ENCODE results near the gene PRIMA1.

DNA sequence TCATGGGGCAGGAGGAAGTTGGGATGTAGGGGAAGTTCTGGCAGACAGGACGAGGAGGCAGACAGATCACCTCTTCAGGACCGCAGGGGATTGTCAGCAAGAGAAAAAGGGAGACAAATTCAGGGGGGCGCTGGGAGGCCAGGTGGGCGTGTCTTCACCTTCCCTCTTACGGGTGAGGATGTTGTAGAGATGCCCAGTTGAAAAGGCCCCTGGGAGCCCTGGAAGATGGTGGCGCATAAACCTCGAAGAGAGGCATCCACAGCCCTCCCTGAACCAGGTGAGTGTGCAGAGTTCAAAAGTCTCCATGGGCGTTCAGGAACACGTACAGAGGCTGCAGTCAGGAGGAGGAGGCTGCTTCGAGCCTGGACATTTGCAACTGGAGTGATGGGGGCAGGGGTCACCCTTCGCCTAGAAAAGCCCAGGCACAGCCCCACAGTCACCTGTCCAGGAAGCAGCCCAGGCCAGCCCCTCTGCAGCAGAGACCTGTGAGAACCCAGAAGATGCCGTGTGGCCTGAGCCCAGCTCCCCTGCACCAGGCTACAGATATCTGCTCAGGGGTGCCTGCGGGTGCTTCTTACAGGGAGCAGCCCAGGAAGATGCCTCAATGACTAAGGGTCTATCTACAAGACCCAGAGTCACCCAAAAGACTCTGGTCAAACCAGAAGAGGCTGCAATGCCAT, 74.4 kb downstream of the PRIMA1 start:
- no peak for TF ChIP-seq POLR2A (IDR thresholded peaks at IDR 0.05)
- TF ChIP-seq, protein P1, sequence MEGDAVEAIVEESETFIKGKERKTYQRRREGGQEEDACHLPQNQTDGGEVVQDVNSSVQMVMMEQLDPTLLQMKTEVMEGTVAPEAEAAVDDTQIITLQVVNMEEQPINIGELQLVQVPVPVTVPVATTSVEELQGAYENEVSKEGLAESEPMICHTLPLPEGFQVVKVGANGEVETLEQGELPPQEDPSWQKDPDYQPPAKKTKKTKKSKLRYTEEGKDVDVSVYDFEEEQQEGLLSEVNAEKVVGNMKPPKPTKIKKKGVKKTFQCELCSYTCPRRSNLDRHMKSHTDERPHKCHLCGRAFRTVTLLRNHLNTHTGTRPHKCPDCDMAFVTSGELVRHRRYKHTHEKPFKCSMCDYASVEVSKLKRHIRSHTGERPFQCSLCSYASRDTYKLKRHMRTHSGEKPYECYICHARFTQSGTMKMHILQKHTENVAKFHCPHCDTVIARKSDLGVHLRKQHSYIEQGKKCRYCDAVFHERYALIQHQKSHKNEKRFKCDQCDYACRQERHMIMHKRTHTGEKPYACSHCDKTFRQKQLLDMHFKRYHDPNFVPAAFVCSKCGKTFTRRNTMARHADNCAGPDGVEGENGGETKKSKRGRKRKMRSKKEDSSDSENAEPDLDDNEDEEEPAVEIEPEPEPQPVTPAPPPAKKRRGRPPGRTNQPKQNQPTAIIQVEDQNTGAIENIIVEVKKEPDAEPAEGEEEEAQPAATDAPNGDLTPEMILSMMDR (IDR thresholded peaks at IDR 0.05), result no peak
- no peak for TF ChIP-seq EP300 (IDR thresholded peaks at IDR 0.05)

Data from tibial nerve (tissue), 4 donors.